ENCODE data around the gene ZNHIT2.

ZNHIT2 gene

GRCh38 chr11:65134240-65134951 is 16.9 kb upstream of the ZNHIT2 start, which contains the start of gene SYVN1:
SYVN1 (minus strand) TSS chr11:65134519; CDS start chr11:65133601, 918 bp downstream.
- peak; percentile 95 for DNase-seq

- no peak for DNase-seq
Observed at GRCh38 chr11:65133724-65134123, 16.2 kb upstream of the ZNHIT2 start.

- peak; percentile 29 for DNase-seq
Observed at GRCh38 chr11:65132988-65133700, 15.6 kb upstream of the ZNHIT2 start.

GRCh38 chr11:65132238-65132987 is 14.9 kb upstream of the ZNHIT2 start:
- no peak for DNase-seq

- no peak for DNase-seq
Observed at GRCh38 chr11:65131895-65132237, 14.4 kb upstream of the ZNHIT2 start.

- DNase-seq = no peak
Observed at GRCh38 chr11:65131417-65131776, 13.9 kb upstream of the ZNHIT2 start.

- no peak for DNase-seq
Observed at GRCh38 chr11:65130631-65131416, 13.3 kb upstream of the ZNHIT2 start.

- DNase-seq = no peak
Observed at GRCh38 chr11:65129649-65130441, 12.3 kb upstream of the ZNHIT2 start.

- DNase-seq = no peak
Observed at GRCh38 chr11:65128182-65129145, 11.0 kb upstream of the ZNHIT2 start.

- DNase-seq = no peak
Observed at GRCh38 chr11:65127473-65128181, 10.1 kb upstream of the ZNHIT2 start.

GRCh38 chr11:65126624-65127274 is 9.2 kb upstream of the ZNHIT2 start:
- no peak for DNase-seq

GRCh38 chr11:65125197-65126056 is 7.9 kb upstream of the ZNHIT2 start:
- no peak for DNase-seq

GRCh38 chr11:65124480-65125196 is 7.1 kb upstream of the ZNHIT2 start:
- DNase-seq = no peak

GRCh38 chr11:65121865-65122696 is 4.6 kb upstream of the ZNHIT2 start, which contains the start of the genes FAU and MRPL49:
FAU (minus strand) TSS chr11:65122134; CDS start chr11:65121813, 321 bp downstream.
MRPL49 (plus strand) TSS chr11:65122321; CDS start chr11:65122347, 26 bp downstream.
- peak; percentile 99 for DNase-seq

GRCh38 chr11:65121447-65121864 is 4.0 kb upstream of the ZNHIT2 start:
- DNase-seq = no peak

- no peak for DNase-seq
Observed at GRCh38 chr11:65120831-65121230, 3.3 kb upstream of the ZNHIT2 start.

GRCh38 chr11:65119670-65119995 is 2.1 kb upstream of the ZNHIT2 start:
- DNase-seq = no peak
